Hematopoietic multipotent progenitor cell treated with erythropoietin and hydrocortisone succinate and interleukin-3 and kit ligand, for 15 days (in vitro differentiated cells): ENCODE data around the gene EPHA1.

Source experiments
- DNase-seq: peaks from one replicate; pipeline ENCODE4 v3.0.0-alpha.2; 2015; ENCODE audit warnings: low spot score

Gene EPHA1

GRCh38 chr7:143374561-143374960 is 34.1 kb downstream of the EPHA1 start:
- DNase-seq: no peak

GRCh38 chr7:143373255-143373794 is 35.3 kb downstream of the EPHA1 start:
- no peak for DNase-seq

- DNase-seq: no peak
Measured at GRCh38 chr7:143372070-143372469, 36.6 kb downstream of the EPHA1 start.

GRCh38 chr7:143369678-143370651 is 38.7 kb downstream of the EPHA1 start:
- no peak for DNase-seq

GRCh38 chr7:143368387-143368786 is 40.3 kb downstream of the EPHA1 start:
- no peak for DNase-seq

GRCh38 chr7:143367972-143368371 is 40.7 kb downstream of the EPHA1 start:
- DNase-seq: no peak

- no peak for DNase-seq
Measured at GRCh38 chr7:143363016-143363937, 45.4 kb downstream of the EPHA1 start.

GRCh38 chr7:143362131-143363015 is 46.3 kb downstream of the EPHA1 start, which contains the start of gene FAM131B:
Gene FAM131B (minus strand): TSS chr7:143362713. CDS start chr7:143362603, 110 bp downstream.
- no peak for DNase-seq

- no peak for DNase-seq
Measured at GRCh38 chr7:143361552-143362130, 47.0 kb downstream of the EPHA1 start.

- no peak for DNase-seq
Measured at GRCh38 chr7:143360788-143361551, 47.7 kb downstream of the EPHA1 start.

- DNase-seq: no peak
Measured at GRCh38 chr7:143359771-143360353, 48.8 kb downstream of the EPHA1 start.

- DNase-seq: no peak
Measured at GRCh38 chr7:143358626-143359025, 50.0 kb downstream of the EPHA1 start.

GRCh38 chr7:143356414-143357050 is 52.1 kb downstream of the EPHA1 start:
- DNase-seq: no peak

GRCh38 chr7:143355450-143356385 is 52.9 kb downstream of the EPHA1 start:
- no peak for DNase-seq

GRCh38 chr7:143354965-143355364 is 53.7 kb downstream of the EPHA1 start:
- no peak for DNase-seq

GRCh38 chr7:143354376-143354775 is 54.3 kb downstream of the EPHA1 start:
- DNase-seq: no peak

GRCh38 chr7:143352531-143353002 is 56.1 kb downstream of the EPHA1 start:
- no peak for DNase-seq

GRCh38 chr7:143351574-143351973 is 57.1 kb downstream of the EPHA1 start:
- no peak for DNase-seq
